ENCODE data around the gene TARBP2.

Gene TARBP2

DNA sequence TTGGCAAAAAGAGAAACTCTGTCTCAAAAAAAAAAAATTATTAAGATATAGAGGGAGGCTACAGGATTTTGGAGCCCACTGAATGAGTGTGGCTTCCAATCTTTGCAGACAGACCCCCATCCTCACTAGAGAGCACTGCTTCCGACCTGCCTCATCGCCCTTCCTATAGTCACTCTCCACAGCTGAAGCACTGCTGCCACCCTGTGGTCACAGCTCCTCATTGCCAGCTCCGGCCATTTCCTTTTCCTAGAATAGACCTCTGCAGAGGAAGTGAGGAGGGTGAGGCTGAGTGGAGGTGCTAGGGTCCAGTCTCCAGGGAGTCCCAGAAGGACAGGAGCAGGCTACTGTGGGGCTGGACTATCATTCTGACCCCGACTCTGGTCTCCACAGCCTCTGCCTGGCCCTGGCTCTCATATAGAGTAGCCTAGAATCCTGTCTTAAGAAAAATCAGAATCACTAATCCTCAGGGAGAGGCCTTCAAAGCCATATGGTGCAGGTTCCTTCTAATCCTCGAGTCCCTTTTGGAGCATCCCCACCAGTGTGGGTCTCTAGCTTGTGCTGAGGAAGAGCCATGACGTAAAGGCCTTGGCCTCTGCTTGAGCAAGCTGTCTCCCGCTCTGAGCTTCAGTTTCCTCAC, 7.6 kb downstream of the TARBP2 start:
- no peak overlapping the region for H3K4me3 ChIP-seq (ENCODE audit: low read depth, low read length)
- TF ChIP-seq, protein P1, sequence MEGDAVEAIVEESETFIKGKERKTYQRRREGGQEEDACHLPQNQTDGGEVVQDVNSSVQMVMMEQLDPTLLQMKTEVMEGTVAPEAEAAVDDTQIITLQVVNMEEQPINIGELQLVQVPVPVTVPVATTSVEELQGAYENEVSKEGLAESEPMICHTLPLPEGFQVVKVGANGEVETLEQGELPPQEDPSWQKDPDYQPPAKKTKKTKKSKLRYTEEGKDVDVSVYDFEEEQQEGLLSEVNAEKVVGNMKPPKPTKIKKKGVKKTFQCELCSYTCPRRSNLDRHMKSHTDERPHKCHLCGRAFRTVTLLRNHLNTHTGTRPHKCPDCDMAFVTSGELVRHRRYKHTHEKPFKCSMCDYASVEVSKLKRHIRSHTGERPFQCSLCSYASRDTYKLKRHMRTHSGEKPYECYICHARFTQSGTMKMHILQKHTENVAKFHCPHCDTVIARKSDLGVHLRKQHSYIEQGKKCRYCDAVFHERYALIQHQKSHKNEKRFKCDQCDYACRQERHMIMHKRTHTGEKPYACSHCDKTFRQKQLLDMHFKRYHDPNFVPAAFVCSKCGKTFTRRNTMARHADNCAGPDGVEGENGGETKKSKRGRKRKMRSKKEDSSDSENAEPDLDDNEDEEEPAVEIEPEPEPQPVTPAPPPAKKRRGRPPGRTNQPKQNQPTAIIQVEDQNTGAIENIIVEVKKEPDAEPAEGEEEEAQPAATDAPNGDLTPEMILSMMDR (IDR thresholded peaks at IDR 0.05; ENCODE audit: low read depth, low read length): peak; percentile 97
- peak; percentile 68 for DNase-seq (ENCODE audit: low read depth, low spot score)
- in situ Hi-C loops (cut with HindIII; ENCODE audit: low sequenced_read_pairs): no loop called here

DNA sequence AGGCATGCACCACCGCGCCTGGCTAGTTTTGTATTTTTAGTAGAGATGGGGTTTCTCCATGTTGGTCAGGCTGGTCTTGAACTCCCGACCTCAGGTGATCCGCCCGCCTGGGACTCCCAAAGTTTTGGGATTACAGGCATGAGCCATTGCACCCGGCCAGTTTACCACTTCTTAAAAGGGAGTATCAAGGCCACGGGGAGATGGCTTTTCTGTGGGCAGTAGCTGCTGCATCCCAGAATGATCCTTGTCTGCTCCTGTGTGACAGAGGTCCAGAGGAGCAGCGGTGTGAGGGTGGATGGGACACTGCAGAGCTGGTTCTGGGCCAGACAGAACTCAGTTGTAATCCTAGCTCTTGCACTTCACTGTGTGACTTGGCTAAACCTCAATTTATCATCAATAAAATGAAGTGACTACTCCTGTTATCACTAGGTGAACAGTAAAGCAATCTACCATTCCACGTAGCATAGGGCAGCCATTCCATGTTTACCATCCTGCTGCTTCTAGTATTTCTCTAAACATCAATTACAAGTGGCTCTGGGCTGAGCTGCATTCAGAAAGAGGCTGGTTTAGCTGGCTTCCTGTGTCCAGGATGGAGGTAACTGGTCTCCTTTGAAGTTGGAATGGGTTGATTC, 9.2 kb downstream of the TARBP2 start:
- in situ Hi-C loops (cut with HindIII; ENCODE audit: low sequenced_read_pairs): no loop called here
- H3K4me3 ChIP-seq (ENCODE audit: low read depth, low read length): no peak overlapping the region
- TF ChIP-seq, protein P1 (IDR thresholded peaks at IDR 0.05; ENCODE audit: low read depth, low read length): no peak
- DNase-seq (ENCODE audit: low read depth, low spot score): no peak

DNA sequence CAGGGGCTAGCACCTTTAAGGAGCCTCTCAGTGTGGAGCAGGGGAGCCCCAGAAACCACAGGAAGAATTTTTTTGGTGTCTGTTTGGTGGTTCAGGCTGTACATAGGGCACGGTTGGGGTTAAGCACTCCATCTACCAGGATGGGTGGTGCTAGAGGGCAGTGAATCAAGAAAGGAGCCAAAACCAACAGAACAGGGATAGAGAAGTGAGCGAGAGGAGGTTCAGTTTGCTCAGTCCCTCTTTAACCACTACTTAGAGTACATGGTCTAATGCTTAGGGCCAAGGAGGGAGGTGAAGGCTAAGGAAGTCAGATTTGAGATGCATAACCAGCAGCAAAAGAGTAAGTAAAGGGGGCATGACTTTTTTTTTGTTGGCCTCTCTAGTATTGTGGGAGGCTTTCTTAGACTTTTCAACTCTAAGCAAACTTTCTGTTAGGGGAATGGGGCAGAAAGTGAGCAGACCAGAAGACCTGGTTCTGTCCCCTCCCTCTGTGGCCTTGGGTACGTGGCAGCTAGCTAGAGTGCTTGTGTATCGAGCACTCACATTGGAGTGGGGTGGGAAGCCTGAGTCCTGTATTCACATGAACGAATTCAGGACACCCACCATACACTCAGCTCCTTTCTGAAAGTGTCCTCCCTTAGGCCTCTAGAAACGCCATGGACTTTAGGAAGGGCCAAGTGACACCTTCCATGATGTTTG, 12.8 kb downstream of the TARBP2 start:
- in situ Hi-C loops (cut with HindIII; ENCODE audit: low sequenced_read_pairs): no loop called here

DNA sequence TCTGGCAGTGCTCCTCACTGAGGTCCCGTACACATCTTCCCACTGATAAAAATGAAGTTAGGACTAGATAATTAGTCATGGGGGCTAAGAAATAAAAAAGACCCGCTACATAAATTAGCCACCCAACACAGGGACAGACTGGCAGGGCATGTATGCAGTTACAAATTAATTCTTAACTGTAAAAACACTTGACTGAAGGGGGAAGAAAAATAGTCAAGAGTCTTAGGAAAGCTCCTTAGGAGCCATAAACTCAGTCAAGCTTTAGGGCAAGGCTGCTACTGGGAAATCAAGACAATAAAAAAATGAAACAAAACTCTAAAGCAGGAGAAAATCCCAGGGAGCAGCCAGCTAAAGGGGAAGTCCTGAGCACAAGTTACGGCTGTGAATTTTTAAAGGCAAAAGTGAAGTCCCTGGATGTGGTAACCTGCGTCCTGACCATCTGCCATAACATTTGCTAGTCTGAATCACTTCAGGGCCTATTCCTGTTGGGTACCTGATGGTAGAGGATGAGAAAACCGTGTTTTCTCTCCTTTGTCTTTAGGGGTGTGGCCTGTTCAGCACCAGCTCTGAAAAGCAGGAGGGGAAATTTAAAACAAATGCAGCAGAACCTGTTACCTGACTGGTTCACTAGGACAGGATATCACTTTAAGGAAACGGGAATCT, 13.7 kb downstream of the TARBP2 start:
- DNase-seq (ENCODE audit: low read depth, low spot score): no peak
- in situ Hi-C loops (cut with HindIII; ENCODE audit: low sequenced_read_pairs): no loop called here
- no peak overlapping the region for H3K4me3 ChIP-seq (ENCODE audit: low read depth, low read length)
- TF ChIP-seq, protein P1 (IDR thresholded peaks at IDR 0.05; ENCODE audit: low read depth, low read length): no peak

More for the DNA sequence above, 12.8 kb downstream of the TARBP2 start:
- DNase-seq (ENCODE audit: low read depth, low spot score): no peak
- no peak overlapping the region for H3K4me3 ChIP-seq (ENCODE audit: low read depth, low read length)
- TF ChIP-seq, protein P1 (IDR thresholded peaks at IDR 0.05; ENCODE audit: low read depth, low read length): no peak

DNA sequence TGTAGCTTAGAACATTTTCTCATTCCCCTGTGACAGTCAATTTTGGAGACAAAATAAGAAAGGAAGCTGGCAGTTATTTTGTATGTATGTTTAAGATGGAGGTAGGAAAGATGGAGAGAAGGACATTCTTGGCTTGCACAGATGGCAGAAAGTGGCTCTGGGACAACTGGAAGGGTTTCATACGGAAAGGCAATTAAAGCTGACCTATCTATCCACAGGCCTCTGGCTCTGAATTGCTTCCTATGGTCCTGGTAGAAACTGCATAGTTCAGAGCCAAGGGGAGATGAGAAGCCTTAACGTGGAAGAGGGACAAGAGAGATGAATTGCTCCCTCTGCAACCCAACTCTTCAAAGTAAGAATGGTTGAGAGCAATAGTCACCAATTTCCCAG, 14.2 kb downstream of the TARBP2 start:
- H3K4me3 ChIP-seq (ENCODE audit: low read depth, low read length): no peak overlapping the region
- no peak for DNase-seq (ENCODE audit: low read depth, low spot score)
- TF ChIP-seq, protein P1 (IDR thresholded peaks at IDR 0.05; ENCODE audit: low read depth, low read length): no peak
- in situ Hi-C loops (cut with HindIII; ENCODE audit: low sequenced_read_pairs): no loop called here

DNA sequence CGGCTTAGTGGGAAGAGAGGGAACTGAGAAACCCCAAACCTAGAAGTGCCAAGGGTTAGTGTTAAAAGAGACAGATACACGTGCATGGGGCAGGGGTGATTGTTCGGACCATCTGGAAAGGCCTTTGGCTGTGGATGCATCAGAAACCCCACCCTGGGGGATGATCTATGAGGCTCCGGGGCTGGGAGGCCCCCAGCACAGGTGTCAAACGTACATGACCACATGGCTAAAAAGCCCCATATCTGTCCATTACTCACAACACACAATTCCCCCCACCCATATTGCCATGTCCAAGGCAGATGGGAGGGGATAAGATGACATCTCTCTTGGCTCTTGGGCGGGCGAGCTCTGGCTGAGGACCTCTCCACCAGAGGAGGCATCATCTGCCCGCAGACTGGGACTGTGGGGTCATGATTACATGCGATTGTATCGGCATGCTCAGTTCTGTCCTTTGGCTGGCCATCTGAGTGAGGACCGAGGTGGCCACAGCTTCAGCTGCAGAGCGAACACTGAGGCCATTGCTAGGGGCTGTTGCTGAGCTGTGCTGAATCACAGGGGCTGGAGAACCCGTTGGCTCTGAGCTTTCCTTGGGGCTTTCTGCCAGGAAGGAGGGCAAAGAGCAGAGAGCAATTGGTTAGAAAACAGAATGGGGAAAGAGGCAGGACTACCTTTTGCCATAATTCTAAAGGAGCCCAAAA, 15.8 kb downstream of the TARBP2 start:
- in situ Hi-C loops (cut with HindIII; ENCODE audit: low sequenced_read_pairs): no loop called here
- no peak for DNase-seq (ENCODE audit: low read depth, low spot score)
- H3K4me3 ChIP-seq (ENCODE audit: low read depth, low read length): no peak overlapping the region
- TF ChIP-seq, protein P1 (IDR thresholded peaks at IDR 0.05; ENCODE audit: low read depth, low read length): no peak
